Stimulated activated CD8-positive, alpha-beta memory T cell treated with anti-CD3 and anti-CD28 coated beads, Interleukin-12 subunit alpha, Interleukin-12 subunit beta, amount 100 ng/mL, for 4 hours (primary cell): Measurements from ENCODE around the gene GLOD4.
A peak's percentile ranks its signal among the peaks of the same experiment; 100 is the strongest.
"Not testable (repeated sequence)": the region's sequence is repeated elsewhere in the genome, so short reads cannot be mapped to it uniquely, and the experiment has no call there.

Experiments used
- DNase-seq: peaks from one replicate; pipeline ENCODE4 v3.0.0-alpha.2; 2020; ENCODE audit warnings: low read depth

GLOD4 gene, protein sequence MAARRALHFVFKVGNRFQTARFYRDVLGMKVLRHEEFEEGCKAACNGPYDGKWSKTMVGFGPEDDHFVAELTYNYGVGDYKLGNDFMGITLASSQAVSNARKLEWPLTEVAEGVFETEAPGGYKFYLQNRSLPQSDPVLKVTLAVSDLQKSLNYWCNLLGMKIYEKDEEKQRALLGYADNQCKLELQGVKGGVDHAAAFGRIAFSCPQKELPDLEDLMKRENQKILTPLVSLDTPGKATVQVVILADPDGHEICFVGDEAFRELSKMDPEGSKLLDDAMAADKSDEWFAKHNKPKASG

GRCh38 chr17:781805-782731 is at the start of gene GLOD4, which contains the start of gene MRM3:
Gene GLOD4, minus strand, starts transcription at chr17:782280. Its CDS starts 25 bp downstream, at chr17:782255.
Gene MRM3, plus strand, starts transcription at chr17:782353. Its CDS starts 26 bp downstream, at chr17:782379.
- peak; percentile 95 for DNase-seq

DNA sequence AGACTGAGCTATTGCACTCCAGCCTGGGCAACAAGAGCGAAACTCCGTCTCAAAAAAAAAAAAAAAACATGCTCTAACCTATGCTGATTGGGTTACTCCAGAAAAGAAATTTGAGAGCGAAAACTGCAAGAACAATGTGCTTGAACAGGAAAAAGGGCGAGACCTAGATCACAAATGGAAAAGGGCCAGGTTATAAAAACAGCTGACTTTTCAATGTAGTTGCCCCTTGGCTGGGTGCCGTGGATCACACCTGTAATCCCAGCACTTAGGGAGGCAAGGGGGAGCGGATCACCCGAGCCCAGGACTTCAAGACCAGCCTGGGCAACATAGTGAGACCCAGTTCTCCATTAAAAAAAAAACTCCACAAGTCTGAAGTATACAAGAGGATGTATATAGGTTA is 48.9 kb upstream of the GLOD4 start:
- DNase-seq = no peak

DNA sequence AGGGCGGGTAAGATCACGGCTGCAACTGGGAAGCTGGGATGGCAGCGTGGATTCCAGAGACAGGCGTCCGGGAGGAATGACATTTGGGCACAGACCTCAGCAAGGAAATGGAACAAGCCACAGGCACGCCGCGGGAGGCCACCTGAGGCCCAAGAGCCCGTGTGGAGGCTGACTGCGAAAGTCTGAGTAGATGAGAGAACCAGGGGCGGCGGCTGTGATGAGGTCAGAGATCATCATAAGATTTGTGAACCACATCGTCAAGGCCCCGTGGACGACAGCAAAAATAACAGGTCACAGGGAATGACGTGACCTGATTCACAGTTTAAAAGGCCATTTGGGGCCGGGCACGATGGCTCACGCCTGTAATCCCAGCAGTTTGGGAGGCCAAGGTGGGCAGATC is 48.3 kb upstream of the GLOD4 start:
- DNase-seq = no peak

DNA sequence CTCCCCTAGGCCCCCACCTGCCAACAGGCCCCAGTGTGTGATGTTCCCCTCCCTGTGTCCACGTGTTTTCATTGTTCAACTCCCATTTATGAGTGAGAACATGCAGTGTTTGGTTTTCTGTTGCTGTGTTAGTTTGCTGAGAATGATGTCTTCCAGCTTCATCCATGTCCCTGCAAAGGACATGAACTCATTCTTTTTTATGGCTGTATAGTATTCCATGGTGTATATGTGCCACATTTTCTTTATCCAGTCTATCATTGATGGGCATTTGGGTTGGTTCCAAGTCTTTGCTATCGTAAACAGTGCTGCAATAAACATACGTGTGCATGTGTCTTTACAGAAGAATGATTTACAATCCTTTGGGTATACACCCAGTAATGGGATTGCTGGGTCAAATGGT is 47.5 kb upstream of the GLOD4 start:
- DNase-seq = not testable (repeated sequence)

DNA sequence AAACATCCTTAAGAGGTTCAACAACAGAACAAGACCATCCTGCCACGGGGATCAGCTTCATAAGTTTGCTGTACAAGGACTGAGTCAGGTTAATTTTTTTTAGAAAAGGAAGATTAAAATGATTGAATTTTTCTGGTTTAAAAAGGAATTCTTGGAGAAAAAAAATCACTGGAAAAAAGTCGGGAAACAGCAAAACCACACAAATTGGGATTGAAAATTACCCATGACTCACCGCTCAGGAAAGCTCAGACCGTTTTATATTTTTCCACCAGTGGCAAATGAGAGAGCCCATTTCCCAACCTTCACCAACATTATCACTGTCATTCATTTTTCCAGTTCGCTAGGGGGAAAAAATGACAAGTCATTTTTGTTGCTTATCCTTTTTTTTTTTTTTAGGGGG is 46.7 kb upstream of the GLOD4 start:
- DNase-seq = no peak

GRCh38 chr17:826778-827177 is 44.7 kb upstream of the GLOD4 start:
- DNase-seq = no peak

DNA sequence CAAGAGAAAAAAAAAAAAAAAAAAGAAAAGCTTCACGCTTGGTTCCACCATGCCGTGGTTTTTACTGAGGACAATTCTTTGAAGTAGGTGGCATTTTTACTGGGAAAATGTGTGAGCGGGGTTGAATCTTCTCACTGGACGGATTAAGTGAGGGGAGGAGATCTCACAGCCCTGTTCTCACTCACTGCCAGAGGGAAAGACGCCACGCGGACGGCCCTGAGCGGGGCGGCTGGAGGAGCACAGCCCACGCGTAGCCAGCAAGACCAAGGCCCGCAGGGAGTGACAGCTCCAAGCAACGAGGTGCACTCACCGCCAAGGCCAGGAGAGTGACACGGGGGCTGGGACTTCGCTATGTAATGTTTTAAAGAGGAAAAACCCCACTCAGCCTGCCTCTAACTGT is 43.1 kb upstream of the GLOD4 start:
- DNase-seq = no peak

DNA sequence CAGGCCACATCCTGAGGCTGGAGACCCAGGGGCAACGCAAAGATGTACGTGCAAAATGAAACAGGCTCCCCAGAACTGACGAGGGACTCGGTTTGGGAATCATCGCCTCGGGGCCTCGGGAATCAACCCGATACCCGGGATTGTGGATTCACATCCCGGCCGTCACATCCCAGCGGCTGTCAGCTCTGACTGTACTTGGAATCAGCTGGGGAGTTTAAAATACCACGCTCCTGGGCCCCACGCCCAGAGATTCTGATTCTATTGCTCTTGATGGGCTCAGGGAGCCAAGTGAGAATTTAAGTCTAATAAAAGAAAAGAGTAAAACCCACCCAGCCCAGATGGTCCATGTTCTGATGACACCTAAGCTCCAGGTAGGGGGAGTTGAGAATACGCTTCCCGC is 42.3 kb upstream of the GLOD4 start:
- no peak for DNase-seq

DNA sequence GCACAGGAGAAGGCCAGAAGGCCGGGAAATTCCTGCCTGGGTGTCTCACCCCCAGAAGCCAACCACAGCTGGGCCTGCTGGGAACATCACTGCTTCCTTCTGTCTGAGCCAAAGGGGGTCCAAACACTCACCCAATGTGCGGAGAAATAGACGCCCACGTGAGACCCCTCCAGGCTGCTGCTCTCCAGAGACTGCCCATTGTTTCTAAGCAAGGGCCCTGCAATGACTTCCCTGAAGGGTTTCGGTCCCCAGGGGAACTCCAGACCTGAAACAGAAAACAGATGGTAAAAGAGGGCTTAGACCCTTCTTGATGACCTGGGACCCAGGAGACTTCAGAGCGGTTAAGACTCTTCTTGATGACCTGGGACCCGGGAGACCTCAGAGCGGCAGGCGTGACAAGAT is 41.4 kb upstream of the GLOD4 start:
- DNase-seq = no peak

GRCh38 chr17:819251-819650 is 37.2 kb upstream of the GLOD4 start:
- no peak for DNase-seq

- DNase-seq = no peak
These were observed 32.3 kb upstream of the GLOD4 start for GRCh38 chr17:814371-814770.

DNA sequence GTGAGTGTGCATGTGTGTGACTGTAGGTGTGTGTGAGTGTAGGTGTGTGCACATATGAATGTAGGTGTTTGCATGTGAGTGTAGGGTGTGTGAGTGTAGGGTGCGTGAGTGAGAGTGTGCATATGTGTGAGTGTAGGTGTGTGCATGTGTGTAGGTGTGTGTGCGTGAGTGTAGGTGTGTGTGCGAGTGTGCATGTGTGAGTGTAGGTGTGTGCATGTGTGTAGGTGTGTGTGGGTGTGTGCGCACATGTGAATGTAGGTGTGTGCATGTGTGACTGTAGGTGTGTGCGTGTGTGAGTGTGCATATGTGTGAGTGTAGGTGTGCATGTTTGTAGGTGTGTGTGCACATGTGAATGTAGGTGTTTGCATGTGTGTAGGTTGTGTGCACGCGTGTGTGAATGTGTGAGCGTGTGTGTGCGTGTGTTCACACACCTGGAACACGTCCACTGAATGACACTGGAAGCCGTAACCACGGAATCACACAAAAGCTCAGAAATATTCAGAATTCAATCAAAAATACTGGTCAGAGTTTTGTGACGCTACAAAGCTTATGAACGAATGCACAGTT is 30.6 kb upstream of the GLOD4 start:
- no peak for DNase-seq

DNA sequence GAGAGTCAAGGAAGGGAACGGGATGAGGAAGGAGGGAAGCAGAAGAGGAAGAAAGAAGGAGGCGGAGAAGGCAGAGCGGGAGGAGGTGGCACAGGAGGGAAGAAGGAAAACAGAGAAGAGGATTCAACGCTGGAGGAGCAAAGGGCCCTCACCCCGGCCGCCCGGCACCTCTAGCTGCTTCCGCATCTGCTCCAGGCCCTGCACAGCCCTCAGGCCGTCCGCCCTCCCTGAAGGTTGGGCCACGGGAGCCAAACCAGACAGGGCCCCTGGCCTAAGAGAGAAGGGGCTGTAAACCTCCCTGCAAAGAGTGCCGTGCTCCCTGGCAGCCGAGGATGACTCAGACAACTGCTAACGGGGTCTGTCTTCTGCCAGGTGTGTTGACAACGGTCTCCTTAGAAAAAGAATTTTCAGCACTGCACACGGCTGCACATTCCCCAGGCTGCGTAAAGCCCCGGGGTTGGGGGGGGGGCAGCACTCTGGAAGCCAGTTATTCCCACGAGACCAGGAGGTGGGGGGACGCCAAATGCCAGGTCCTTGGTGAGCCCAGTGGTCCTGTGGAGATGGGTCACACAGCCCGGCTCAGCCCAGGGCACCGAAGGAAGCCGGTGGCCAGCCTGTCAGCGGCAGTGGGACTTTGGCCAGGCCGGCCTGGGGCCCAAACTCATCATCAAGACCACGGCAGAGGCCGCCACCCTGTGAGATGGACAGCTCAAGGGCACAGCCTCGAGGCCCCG is 29.1 kb upstream of the GLOD4 start:
- no peak for DNase-seq

DNA sequence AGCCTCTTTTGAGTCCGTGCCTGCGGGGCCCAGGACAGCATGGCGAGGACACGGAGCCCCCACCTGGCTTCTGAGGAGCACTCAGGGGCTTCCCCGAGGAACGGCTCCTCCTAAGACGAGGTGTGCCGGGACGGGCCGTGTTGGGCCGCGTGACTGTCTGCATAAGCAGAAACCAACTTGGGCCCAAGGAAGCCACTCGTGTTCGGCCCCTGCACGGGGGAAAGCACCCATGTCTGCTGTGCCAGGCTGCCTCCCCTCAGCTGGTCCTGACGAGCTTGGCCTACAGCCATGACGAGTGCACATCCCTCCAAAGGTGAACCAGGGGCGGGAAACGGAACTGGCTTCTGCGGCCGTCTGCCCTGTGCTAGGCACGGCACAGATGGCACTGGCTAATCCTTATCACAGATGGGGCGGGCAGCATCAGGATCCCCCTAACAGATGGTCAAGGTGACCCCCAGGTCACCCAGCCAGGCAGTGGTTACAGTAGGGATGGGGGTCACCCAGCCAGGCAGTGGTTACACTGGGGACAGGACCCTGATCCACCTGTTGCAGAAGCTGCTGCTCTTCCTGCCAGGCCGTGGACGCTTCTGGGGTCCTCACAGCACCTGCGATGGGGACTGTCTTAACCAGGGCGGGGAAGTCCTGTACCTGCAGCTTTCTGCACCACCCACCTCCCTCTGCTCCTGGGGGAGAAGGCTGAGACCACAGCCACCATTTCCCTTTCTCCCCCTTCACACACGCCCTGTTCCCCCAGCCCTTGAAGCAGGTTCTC is 25.6 kb upstream of the GLOD4 start:
- no peak for DNase-seq

DNA sequence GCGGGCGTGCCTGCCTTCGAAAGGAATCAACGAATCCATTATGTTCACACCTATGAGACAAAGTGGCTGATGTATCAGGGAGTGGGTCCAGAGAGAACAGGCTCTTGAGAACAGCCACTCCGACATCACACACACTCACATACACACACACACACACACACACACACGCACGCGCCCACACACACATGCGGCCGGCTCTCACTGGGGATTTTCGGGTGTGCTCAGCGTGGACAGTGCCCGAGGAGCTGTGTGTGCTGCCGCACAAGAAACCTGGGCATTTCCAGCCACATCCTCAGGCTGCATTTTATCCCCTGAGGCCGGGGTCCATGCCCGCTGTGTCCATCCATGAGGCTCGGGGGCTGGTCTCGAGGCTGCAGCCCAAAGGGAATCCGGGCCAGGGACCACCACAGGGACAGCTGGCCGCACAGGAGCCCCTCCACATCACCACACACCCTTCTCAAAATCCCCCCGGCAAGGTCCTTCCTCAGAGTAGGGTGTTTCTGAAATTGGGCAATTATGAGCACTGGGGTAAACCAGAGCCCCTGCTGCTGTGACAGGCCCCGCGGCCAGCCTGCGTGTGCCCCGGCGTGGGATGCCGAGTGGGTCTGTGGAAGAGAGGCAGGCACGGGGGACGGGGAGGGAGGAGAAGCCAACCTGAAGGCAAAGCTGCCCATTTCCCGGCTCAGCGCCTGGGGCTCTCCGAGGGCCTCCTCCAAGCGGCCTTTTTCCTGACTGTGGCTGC is 24.9 kb upstream of the GLOD4 start:
- DNase-seq = no peak

DNA sequence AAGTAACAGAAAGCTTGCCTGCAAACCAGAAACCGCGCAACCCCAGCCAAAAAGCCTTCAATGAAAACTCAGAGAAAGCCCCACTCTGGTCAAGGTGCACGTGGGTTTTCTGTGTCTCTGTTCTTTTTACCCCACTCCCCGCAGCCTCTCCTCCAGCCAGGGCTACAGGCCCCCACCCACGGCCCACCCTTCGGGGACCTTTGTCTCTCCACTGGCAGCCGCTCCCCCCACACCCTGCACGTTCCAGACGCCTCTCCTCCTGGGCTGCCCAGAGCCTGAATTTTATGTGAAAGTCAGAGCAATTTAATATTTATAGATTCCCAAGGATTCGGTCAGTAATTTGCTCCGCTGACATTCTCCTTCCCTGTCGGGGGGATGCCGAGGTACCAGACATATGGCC is 24.3 kb upstream of the GLOD4 start:
- DNase-seq = no peak

GRCh38 chr17:805886-806285 is 23.8 kb upstream of the GLOD4 start:
- DNase-seq = not testable (repeated sequence)

GRCh38 chr17:804541-805435 is 22.7 kb upstream of the GLOD4 start:
- DNase-seq = no peak
